ENCODE results near the gene PRKAR1B.

- no peak for TF ChIP-seq CTCF (conservative IDR thresholded peaks at IDR 0.05 in 1 of 2, IDR thresholded peaks at IDR 0.05 in 1 of 2; ENCODE audit: extremely low read depth in 1 of 2, insufficient read depth in 1 of 2, low read depth in 1 of 2, low read length in 2 of 2)
- no peak for TF ChIP-seq EZH2 (IDR thresholded peaks at IDR 0.05; ENCODE audit: borderline replicate concordance, low read length)
Observed at GRCh38 chr7:768881-769504, 41.9 kb upstream of the PRKAR1B start.

Data from mammary epithelial cell (primary cell).